22Rv1 (cell line): ENCODE measurements around the gene PES1.

Source experiments
- ZFX ChIP-seq: fragments of 450-650 bp; IDR thresholded peaks from 2 replicates; pipeline ENCODE4 v1.6.1; 2017; ENCODE audit warnings: antibody characterized with exemption, borderline replicate concordance
- TF ChIP-seq, protein P1 (sequence below): fragments of 450-650 bp; IDR thresholded peaks from 2 replicates; pipeline ENCODE4 v1.5.1; 2017; ENCODE audit warnings: mild to moderate bottlenecking

DNA sequence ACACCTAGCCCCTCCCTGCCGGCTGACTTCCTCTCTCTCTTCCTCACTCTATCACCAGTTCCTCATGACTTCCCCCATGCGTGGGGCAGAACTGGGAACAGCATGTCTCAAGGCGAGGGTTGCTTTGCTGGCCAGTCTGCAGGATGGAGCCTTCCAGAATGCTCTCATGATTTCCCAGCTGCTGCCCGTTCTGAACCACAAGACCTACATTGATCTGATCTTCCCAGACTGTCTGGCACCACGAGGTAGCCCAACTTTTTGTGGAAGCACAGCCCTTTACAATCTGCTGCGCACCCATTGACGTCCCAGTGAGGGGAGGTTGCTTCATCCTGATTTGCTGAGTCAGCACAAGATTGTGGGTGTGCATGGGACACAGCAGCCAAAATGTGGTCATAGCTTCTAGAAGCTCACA lies 23.8 kb upstream of the PES1 start:
- TF ChIP-seq, protein P1, sequence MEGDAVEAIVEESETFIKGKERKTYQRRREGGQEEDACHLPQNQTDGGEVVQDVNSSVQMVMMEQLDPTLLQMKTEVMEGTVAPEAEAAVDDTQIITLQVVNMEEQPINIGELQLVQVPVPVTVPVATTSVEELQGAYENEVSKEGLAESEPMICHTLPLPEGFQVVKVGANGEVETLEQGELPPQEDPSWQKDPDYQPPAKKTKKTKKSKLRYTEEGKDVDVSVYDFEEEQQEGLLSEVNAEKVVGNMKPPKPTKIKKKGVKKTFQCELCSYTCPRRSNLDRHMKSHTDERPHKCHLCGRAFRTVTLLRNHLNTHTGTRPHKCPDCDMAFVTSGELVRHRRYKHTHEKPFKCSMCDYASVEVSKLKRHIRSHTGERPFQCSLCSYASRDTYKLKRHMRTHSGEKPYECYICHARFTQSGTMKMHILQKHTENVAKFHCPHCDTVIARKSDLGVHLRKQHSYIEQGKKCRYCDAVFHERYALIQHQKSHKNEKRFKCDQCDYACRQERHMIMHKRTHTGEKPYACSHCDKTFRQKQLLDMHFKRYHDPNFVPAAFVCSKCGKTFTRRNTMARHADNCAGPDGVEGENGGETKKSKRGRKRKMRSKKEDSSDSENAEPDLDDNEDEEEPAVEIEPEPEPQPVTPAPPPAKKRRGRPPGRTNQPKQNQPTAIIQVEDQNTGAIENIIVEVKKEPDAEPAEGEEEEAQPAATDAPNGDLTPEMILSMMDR = no peak
- TF ChIP-seq ZFX = no peak
